ENCODE results near the gene WDR46. TPM values are rescaled to one million over a fixed set of nuclear protein-coding genes. Genes with fewer than 3 reads are reported as not detected.
"Not testable (repeated sequence)": the region's sequence is repeated elsewhere in the genome, so short reads cannot be mapped to it uniquely, and the experiment has no call there.

The WDR46 gene
- total and polyA plus RNA-seq, 7 donors = 15.3 to 51.2 (median 35.7) TPM

- Histone ChIP-seq H3K4me3 (peak overlapping the region in 1 of 4 donors; percentile 87), H3K9me3 (no peaks in the 10 kb centered on the region), H3K27me3 (no peaks in the 10 kb centered on the region), H3K4me1 (peaks cover 0 to 46% (median 43%) of the 10 kb centered on the region in 4 donors), H3K36me3 (peaks cover 6 to 79% (median 25%) of the 10 kb centered on the region in 4 donors), H3K27ac (peak overlapping the region; percentile 90 to 94 (median 93))
- WGBS, 2 donors = 85% methylated on average over 9 of the region's 9 CpGs
- intact Hi-C loops (cut with DNase I) = loop anchor here (10.0 kb wide), 1 partner anchor 1614 kb away; the partner anchor contains the start of genes C6orf47, CSNK2B, GPANK1 and LY6G5B
- TF ChIP-seq EP300 (IDR thresholded peaks at IDR 0.05) (no peak), CTCF (IDR thresholded peaks at IDR 0.05) (no peak), POLR2AphosphoS5 (IDR thresholded peaks at IDR 0.05) (no peak), POLR2A (IDR thresholded peaks at IDR 0.05) (no peak)
- DNase-seq = no peak
These were observed 10.7 kb downstream of the WDR46 start for GRCh38 chr6:33278392-33278741.

- no peak for DNase-seq
- no peak for TF ChIP-seq EP300 (IDR thresholded peaks at IDR 0.05)
- no peak for TF ChIP-seq POLR2AphosphoS5 (IDR thresholded peaks at IDR 0.05)
- TF ChIP-seq POLR2A (IDR thresholded peaks at IDR 0.05) = no peak
- TF ChIP-seq CTCF (IDR thresholded peaks at IDR 0.05) = no peak
- Histone ChIP-seq H3K27ac (peak overlapping the region; percentile 90 to 94 (median 93)), H3K9me3 (no peaks in the 10 kb centered on the region), H3K27me3 (no peaks in the 10 kb centered on the region), H3K4me1 (peaks cover 0 to 52% (median 49%) of the 10 kb centered on the region in 4 donors), H3K36me3 (peaks cover 6 to 79% (median 24%) of the 10 kb centered on the region in 4 donors), H3K4me3 (peak overlapping the region; percentile 48 to 87 (median 64))
- intact Hi-C loops (cut with DNase I) = loop anchor here (2.0 to 10.0 kb wide), 2 partner anchors 21 to 1613 kb away; partner anchors contain the start of genes C6orf47, CSNK2B, GPANK1 and LY6G5B
- 37 to 47% methylated on average over 39 of the region's 39 CpGs for WGBS, 2 donors
These were observed 11.2 kb downstream of the WDR46 start for GRCh38 chr6:33277663-33278391.

- H3K36me3 ChIP-seq = peaks cover 6 to 73% (median 20%) of the 10 kb centered on the region in 4 donors
- WGBS, 2 donors = 0% methylated on average over 80 of the region's 80 CpGs
- TF ChIP-seq CTCF (IDR thresholded peaks at IDR 0.05) (peak; percentile 13 to 52 (median 29)), POLR2A (IDR thresholded peaks at IDR 0.05) (peak; percentile 27 to 40), POLR2AphosphoS5 (IDR thresholded peaks at IDR 0.05) (peak in 3 of 4 donors; percentile 24 to 85 (median 80)), EP300 (IDR thresholded peaks at IDR 0.05) (no peak)
- peaks cover 0 to 60% (median 56%) of the 10 kb centered on the region in 4 donors for H3K4me1 ChIP-seq
- peak within 1 kb of the TSS; percentile 90 to 94 (median 93) for H3K27ac ChIP-seq
- intact Hi-C loops (cut with DNase I) = loop anchor here (2.0 to 10.0 kb wide), 2 partner anchors 22 to 1612 kb away; partner anchors contain the start of genes C6orf47, CSNK2B, GPANK1 and LY6G5B
- peak within 1 kb of the TSS; percentile 48 to 87 (median 64) for H3K4me3 ChIP-seq
- DNase-seq = peak; percentile 91
- H3K9me3 ChIP-seq = no peaks in the 10 kb centered on the region
- H3K27me3 ChIP-seq = no peaks in the 10 kb centered on the region
These were observed 12.0 kb downstream of the WDR46 start, which contains the start of gene B3GALT4 for GRCh38 chr6:33276864-33277662. Gene B3GALT4, plus strand, starts transcription at chr6:33277123. Its CDS starts 297 bp downstream, at chr6:33277420.

GRCh38 chr6:33276581-33276863 is 12.5 kb downstream of the WDR46 start:
- Histone ChIP-seq H3K36me3 (peaks cover 6 to 68% (median 20%) of the 10 kb centered on the region in 4 donors), H3K27me3 (no peaks in the 10 kb centered on the region)

GRCh38 chr6:33275795-33276580 is 13.1 kb downstream of the WDR46 start:
- peak overlapping the region; percentile 90 to 94 (median 93) for H3K27ac ChIP-seq
- not testable (repeated sequence) for H3K27me3 ChIP-seq, H3K9me3 ChIP-seq, DNase-seq
- intact Hi-C loops (cut with DNase I) = loop anchor here (2.0 to 10.0 kb wide), 2 partner anchors 23 to 1611 kb away; partner anchors contain the start of genes C6orf47, CSNK2B, GPANK1 and LY6G5B
- peaks cover 6 to 63% (median 20%) of the 10 kb centered on the region in 4 donors for H3K36me3 ChIP-seq
- H3K4me3 ChIP-seq = peak overlapping the region in 3 of 4 donors; percentile 48 to 87 (median 74)
- peaks cover 0 to 63% (median 58%) of the 10 kb centered on the region in 4 donors for H3K4me1 ChIP-seq
- 42 to 71% methylated on average over 16 of the region's 16 CpGs for WGBS, 2 donors

More at GRCh38 chr6:33276581-33276863, 12.5 kb downstream of the WDR46 start:
- no peak for TF ChIP-seq POLR2AphosphoS5 (IDR thresholded peaks at IDR 0.05)
- TF ChIP-seq CTCF (IDR thresholded peaks at IDR 0.05) = no peak
- no peak for TF ChIP-seq EP300 (IDR thresholded peaks at IDR 0.05)
- TF ChIP-seq POLR2A (IDR thresholded peaks at IDR 0.05) = no peak
- no peaks in the 10 kb centered on the region for H3K9me3 ChIP-seq
- H3K27ac ChIP-seq = peak overlapping the region; percentile 90 to 94 (median 93)
- no peak for DNase-seq
- H3K4me3 ChIP-seq = peak overlapping the region; percentile 48 to 87 (median 64)
- H3K4me1 ChIP-seq = peaks cover 0 to 60% (median 56%) of the 10 kb centered on the region in 4 donors
- intact Hi-C loops (cut with DNase I) = loop anchor here (2.0 to 10.0 kb wide), 2 partner anchors 22 to 1612 kb away; partner anchors contain the start of genes C6orf47, CSNK2B, GPANK1 and LY6G5B

Data from sigmoid colon (tissue), 7 donors.